Cardiac muscle cell (in vitro differentiated cells and primary cell): ENCODE results near the gene OR2A12. TPM values are rescaled to one million over a fixed set of nuclear protein-coding genes. Genes with fewer than 3 reads are reported as not detected.

Experiments used
- DNase-seq, 2 donors: peaks; one replicate each; pipeline versions ENCODE4 v3.0.0 to v3.0.0-alpha.2; 2010 to 2017; ENCODE audit warnings: low read depth in 1 of 2, low spot score in 1 of 2
- H3K27ac ChIP-seq: fragments of 200-600 bp; sonication (generic); 2 replicates; pipeline ENCODE4 v1.5.1; 2016
- H3K27me3 ChIP-seq: fragments of 200-600 bp; sonication (generic); 2 replicates; pipeline ENCODE4 v1.6.0; 2016; ENCODE audit warnings: control low read depth
- H3K36me3 ChIP-seq: fragments of 200-600 bp; sonication (generic); 2 replicates; pipeline ENCODE4 v1.5.1; 2016; ENCODE audit warnings: control low read depth
- H3K4me1 ChIP-seq: fragments of 200-600 bp; sonication (generic); 2 replicates; pipeline ENCODE4 v1.8.1; 2017; ENCODE audit warnings: low read depth, mild to moderate bottlenecking, mixed run types
- H3K4me3 ChIP-seq: fragments of 200-600 bp; sonication (generic); 2 replicates; pipeline ENCODE4 v1.5.1; 2016; ENCODE audit warnings: mild to moderate bottlenecking
- H3K9me3 ChIP-seq: fragments of 200-600 bp; sonication (generic); 2 replicates; pipeline ENCODE4 v1.5.1; 2017; ENCODE audit warnings: low read depth, mild to moderate bottlenecking, control low read depth
- polyA plus RNA-seq: library from polyadenylated mRNA; unstranded; fragments of >200 nt; fragmentation: Nextera tagmentation; extraction: Ambion mirVana; gene quantifications from 2 replicates; pipeline ENCODE4 v1.2.1, GENCODE V29; 2016
- total RNA-seq: library from RNA; depleted of rRNA; stranded (reverse); fragments of >200 nt; gene quantifications from 2 replicates; pipeline ENCODE4 v1.2.3, GENCODE V29; 2016
- TF ChIP-seq, protein P1 (sequence below): IDR thresholded peaks from 2 replicates; pipeline ENCODE4 v1.5.1; 2012; ENCODE audit warnings: low read depth, mild to moderate bottlenecking, low read length

OR2A12 gene, protein sequence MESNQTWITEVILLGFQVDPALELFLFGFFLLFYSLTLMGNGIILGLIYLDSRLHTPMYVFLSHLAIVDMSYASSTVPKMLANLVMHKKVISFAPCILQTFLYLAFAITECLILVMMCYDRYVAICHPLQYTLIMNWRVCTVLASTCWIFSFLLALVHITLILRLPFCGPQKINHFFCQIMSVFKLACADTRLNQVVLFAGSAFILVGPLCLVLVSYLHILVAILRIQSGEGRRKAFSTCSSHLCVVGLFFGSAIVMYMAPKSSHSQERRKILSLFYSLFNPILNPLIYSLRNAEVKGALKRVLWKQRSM
- total RNA-seq (not detected in 2 replicates), polyA plus RNA-seq (not detected in 2 replicates)

DNA sequence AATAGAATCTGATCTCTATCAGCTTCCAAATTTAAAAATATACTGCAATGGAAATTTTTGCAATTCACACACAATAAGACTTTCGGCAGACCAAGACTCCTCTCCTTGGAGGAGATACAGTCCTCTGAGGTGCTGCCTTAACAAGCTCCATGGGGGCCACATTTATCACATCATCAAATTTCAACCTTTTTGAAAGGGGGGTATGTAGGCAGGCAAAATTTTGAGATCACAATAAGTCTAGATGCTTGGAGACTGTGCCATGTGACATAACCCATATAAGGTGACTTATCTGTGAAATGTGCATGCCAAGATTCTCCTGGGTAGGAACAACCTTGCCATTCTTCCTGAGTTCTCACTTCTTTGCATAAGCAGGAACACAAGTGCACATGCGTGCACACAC is at the start of gene OR2A12:
Gene OR2A12 (plus strand): TSS at position 301 of the 400 bp plus-strand sequence. CDS start 8,830 bp downstream, outside the sequence.
- Histone ChIP-seq H3K4me1 (no peaks in the 10 kb centered on the region), H3K4me3 (no peak within 1 kb of the TSS), H3K27ac (no peak within 1 kb of the TSS), H3K9me3 (no peaks in the 10 kb centered on the region), H3K27me3 (no peaks in the 10 kb centered on the region), H3K36me3 (no peaks in the 10 kb centered on the region)
- TF ChIP-seq, protein P1, sequence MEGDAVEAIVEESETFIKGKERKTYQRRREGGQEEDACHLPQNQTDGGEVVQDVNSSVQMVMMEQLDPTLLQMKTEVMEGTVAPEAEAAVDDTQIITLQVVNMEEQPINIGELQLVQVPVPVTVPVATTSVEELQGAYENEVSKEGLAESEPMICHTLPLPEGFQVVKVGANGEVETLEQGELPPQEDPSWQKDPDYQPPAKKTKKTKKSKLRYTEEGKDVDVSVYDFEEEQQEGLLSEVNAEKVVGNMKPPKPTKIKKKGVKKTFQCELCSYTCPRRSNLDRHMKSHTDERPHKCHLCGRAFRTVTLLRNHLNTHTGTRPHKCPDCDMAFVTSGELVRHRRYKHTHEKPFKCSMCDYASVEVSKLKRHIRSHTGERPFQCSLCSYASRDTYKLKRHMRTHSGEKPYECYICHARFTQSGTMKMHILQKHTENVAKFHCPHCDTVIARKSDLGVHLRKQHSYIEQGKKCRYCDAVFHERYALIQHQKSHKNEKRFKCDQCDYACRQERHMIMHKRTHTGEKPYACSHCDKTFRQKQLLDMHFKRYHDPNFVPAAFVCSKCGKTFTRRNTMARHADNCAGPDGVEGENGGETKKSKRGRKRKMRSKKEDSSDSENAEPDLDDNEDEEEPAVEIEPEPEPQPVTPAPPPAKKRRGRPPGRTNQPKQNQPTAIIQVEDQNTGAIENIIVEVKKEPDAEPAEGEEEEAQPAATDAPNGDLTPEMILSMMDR, result no peak
- no peak for DNase-seq

DNA sequence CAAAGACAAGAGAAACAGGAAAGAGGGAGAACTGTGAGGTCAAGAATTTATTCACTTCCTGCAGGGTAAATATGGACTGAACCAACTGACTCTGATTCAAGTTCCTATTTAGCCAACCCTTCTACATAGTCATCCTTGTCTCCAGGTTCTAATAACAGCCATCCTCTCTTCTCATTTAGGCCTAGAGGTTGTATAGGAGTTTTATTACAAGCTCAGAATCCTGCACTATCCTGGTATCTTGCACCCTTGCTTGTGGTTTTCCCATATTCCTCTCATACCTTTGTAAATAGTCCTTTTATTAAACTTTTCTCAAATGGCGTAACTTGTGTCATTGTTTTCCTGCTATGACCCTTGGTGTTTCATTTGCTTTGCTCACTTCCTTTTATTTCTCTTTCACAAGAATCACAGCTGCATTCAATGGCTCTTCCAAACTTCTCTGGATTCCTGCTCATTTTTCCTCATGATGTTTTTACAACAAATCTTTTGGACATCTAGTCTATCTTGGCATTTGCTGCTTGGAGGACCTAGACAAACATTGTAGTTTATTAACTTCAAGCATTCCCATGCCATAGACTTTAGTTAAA is 49.7 kb upstream of the OR2A12 start:
- Histone ChIP-seq H3K4me1 (no peaks in the 10 kb centered on the region), H3K4me3 (no peak overlapping the region), H3K27me3 (no peaks in the 10 kb centered on the region), H3K9me3 (no peaks in the 10 kb centered on the region), H3K36me3 (no peaks in the 10 kb centered on the region), H3K27ac (no peak overlapping the region)
- TF ChIP-seq, protein P1, result no peak
- DNase-seq, result no peak

DNA sequence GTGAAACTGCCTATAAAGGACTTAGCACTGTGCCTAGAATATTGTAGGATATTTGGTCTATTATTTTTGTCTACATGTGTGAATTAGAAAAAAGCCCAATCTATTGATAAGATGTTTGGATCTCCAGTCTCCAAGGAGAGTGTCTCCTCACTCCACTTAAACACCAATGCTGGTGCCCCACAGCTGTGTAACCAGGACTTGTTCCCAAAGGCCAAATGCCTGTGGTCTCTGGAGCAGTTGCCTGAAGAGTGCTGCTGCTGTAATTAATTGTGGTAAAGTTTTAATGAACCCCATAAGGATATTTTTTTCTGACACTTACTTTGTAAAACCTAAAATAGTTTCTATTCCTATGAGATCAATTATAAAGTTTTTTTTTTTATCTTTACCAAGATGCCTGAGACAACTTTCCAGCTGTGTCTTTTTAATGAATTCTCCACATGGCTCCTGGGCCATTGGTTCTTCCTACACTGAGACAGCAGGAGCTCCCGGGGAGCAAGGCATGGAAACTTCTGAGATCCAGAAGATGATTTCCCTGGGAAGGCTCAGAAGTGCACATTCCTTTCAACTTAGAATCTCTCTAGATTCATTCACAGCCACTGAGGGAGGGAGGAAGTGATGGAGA is 48.6 kb upstream of the OR2A12 start:
- no peak for DNase-seq
- no peaks in the 10 kb centered on the region for H3K27me3 ChIP-seq
- no peak overlapping the region for H3K27ac ChIP-seq
- H3K4me1 ChIP-seq, result no peaks in the 10 kb centered on the region
- H3K36me3 ChIP-seq, result no peaks in the 10 kb centered on the region
- no peaks in the 10 kb centered on the region for H3K9me3 ChIP-seq
- TF ChIP-seq, protein P1, result no peak
- no peak overlapping the region for H3K4me3 ChIP-seq

DNA sequence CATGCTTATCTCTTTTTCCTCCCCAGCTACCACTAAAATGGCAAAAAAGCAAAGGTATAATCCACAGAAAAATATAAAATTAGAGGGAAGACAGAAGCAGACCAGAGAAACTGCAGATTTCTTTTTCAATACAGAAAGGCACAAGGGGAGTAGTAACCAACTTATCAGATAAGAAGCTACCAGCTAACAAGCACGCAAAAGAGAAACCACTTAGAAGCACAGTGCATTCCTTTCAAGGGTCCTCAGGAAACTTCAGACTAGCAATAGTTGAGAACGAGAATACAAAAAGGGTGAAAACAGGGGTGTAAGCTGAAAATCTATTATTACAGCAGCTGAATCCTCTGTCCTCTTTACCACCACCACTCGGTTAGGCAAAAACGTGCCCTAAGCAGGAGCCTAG is 47.2 kb upstream of the OR2A12 start:
- TF ChIP-seq, protein P1, result no peak
- Histone ChIP-seq H3K9me3 (no peaks in the 10 kb centered on the region), H3K4me1 (no peaks in the 10 kb centered on the region), H3K27me3 (no peaks in the 10 kb centered on the region), H3K4me3 (no peak overlapping the region), H3K27ac (no peak overlapping the region), H3K36me3 (no peaks in the 10 kb centered on the region)
- no peak for DNase-seq

DNA sequence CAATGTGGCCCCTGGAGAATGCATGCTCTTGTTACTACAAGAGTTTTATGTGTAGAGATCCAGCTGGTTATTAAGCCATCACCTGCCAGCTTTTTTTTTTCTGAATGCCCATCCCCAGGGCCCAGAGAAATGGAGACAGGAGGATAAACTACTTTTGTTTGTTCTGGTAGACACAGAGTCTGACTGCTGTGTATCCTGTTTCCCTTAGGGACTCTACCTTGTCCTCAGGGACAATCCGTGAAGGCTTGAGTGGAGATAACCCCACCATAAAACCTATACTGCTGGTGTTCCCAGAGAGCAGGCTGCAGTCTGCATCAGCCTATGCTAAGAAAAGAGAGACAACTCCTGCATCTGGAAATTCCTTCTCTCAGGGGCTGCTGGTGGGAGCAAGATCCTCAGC is 37.4 kb upstream of the OR2A12 start, which contains the start of gene OR2A5:
Gene OR2A5 (plus strand): TSS at position 301 of the 400 bp plus-strand sequence. CDS start 1,454 bp downstream, outside the sequence.
- Histone ChIP-seq H3K9me3 (no peaks in the 10 kb centered on the region), H3K4me3 (no peak within 1 kb of the TSS), H3K27ac (no peak within 1 kb of the TSS)

More for the DNA sequence above, 37.4 kb upstream of the OR2A12 start, which contains the start of gene OR2A5:
- TF ChIP-seq, protein P1, result no peak
- no peaks in the 10 kb centered on the region for H3K27me3 ChIP-seq
- H3K4me1 ChIP-seq, result no peaks in the 10 kb centered on the region
- H3K36me3 ChIP-seq, result no peaks in the 10 kb centered on the region
- no peak for DNase-seq
